HG03280 (cell line): ENCODE data around the gene ENTHD1.

Experiments used
- ATAC-seq: cut with Tn5 transposase; IDR thresholded peaks from one replicate; pipeline ENCODE4 v1.9.1; 2021; ENCODE audit warnings: mild to moderate bottlenecking, moderate library complexity; ENCODE audit not compliant: unreplicated experiment

Gene ENTHD1

GRCh38 chr22:39718921-39719475, 174.6 kb downstream of the ENTHD1 start:
- ATAC-seq, result no peak

- ATAC-seq, result no peak
Observed at GRCh38 chr22:39718206-39718605, 175.4 kb downstream of the ENTHD1 start.

- no peak for ATAC-seq
Observed at GRCh38 chr22:39717099-39717498, 176.5 kb downstream of the ENTHD1 start.

- no peak for ATAC-seq
Observed at GRCh38 chr22:39716534-39716933, 177.0 kb downstream of the ENTHD1 start.

- ATAC-seq, result no peak
Observed at GRCh38 chr22:39715778-39716495, 177.6 kb downstream of the ENTHD1 start.

GRCh38 chr22:39714321-39714720, 179.2 kb downstream of the ENTHD1 start:
- ATAC-seq, result no peak

GRCh38 chr22:39713799-39714290, 179.7 kb downstream of the ENTHD1 start:
- ATAC-seq, result no peak

GRCh38 chr22:39712751-39713525, 180.6 kb downstream of the ENTHD1 start:
- ATAC-seq, result no peak

GRCh38 chr22:39712081-39712480, 181.5 kb downstream of the ENTHD1 start:
- ATAC-seq, result no peak

- ATAC-seq, result no peak
Observed at GRCh38 chr22:39710380-39711150, 183.0 kb downstream of the ENTHD1 start.

- ATAC-seq, result no peak
Observed at GRCh38 chr22:39707816-39708215, 185.7 kb downstream of the ENTHD1 start.

GRCh38 chr22:39707351-39707750, 186.2 kb downstream of the ENTHD1 start:
- ATAC-seq, result no peak

- no peak for ATAC-seq
Observed at GRCh38 chr22:39706376-39707140, 187.0 kb downstream of the ENTHD1 start.

- no peak for ATAC-seq
Observed at GRCh38 chr22:39705386-39705785, 188.2 kb downstream of the ENTHD1 start.

GRCh38 chr22:39703928-39704639, 189.5 kb downstream of the ENTHD1 start:
- ATAC-seq, result no peak

- ATAC-seq, result no peak
Observed at GRCh38 chr22:39703091-39703490, 190.5 kb downstream of the ENTHD1 start.

GRCh38 chr22:39700565-39700964, 193.0 kb downstream of the ENTHD1 start:
- no peak for ATAC-seq

- ATAC-seq, result no peak
Observed at GRCh38 chr22:39699631-39700360, 193.8 kb downstream of the ENTHD1 start.
